GM13976 (cell line): ENCODE results near the gene APOB.

Experiments
- DNase-seq: peaks from one replicate; pipeline ENCODE4 v3.0.0; 2012; ENCODE audit warnings: low spot score
- in situ Hi-C: fragments of 300-500 bp; cut with MboI; formaldehyde crosslinking; loops from one replicate; pipeline ENCODE4 v1.12.0; 2022; ENCODE audit warnings: low sequenced_read_pairs, mixed read lengths, inconsistent platforms; ENCODE audit not compliant: unreplicated experiment
- TF ChIP-seq, protein P1 (sequence below): IDR thresholded peaks from 2 replicates; pipeline ENCODE4 v1.5.1; 2012; ENCODE audit warnings: borderline replicate concordance, mild to moderate bottlenecking; ENCODE audit not compliant: insufficient read depth; ENCODE audit errors: extremely low read depth, missing control alignments, control extremely low read depth

Gene APOB

DNA sequence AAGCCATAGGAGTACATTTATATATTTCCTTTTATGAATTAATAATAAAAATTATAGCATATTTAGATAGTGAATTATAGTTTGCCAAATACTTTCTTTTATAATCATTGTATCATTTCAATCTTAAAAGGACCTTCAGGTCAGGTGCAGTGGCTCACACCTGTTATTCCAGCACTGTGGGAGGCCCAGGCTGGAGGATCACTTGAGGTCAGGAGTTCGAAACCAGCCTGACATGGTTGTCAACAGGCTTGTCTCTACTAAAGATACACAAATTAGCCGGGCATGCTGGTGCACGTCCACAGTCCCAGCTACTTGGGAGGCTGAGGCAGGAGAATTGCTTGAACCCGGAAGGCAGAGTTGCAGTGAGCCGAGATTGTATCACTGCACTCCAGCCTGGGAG lies 19.7 kb downstream of the APOB start:
- TF ChIP-seq, protein P1, sequence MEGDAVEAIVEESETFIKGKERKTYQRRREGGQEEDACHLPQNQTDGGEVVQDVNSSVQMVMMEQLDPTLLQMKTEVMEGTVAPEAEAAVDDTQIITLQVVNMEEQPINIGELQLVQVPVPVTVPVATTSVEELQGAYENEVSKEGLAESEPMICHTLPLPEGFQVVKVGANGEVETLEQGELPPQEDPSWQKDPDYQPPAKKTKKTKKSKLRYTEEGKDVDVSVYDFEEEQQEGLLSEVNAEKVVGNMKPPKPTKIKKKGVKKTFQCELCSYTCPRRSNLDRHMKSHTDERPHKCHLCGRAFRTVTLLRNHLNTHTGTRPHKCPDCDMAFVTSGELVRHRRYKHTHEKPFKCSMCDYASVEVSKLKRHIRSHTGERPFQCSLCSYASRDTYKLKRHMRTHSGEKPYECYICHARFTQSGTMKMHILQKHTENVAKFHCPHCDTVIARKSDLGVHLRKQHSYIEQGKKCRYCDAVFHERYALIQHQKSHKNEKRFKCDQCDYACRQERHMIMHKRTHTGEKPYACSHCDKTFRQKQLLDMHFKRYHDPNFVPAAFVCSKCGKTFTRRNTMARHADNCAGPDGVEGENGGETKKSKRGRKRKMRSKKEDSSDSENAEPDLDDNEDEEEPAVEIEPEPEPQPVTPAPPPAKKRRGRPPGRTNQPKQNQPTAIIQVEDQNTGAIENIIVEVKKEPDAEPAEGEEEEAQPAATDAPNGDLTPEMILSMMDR: no peak
- in situ Hi-C loops: no loop called here
- DNase-seq: no peak

DNA sequence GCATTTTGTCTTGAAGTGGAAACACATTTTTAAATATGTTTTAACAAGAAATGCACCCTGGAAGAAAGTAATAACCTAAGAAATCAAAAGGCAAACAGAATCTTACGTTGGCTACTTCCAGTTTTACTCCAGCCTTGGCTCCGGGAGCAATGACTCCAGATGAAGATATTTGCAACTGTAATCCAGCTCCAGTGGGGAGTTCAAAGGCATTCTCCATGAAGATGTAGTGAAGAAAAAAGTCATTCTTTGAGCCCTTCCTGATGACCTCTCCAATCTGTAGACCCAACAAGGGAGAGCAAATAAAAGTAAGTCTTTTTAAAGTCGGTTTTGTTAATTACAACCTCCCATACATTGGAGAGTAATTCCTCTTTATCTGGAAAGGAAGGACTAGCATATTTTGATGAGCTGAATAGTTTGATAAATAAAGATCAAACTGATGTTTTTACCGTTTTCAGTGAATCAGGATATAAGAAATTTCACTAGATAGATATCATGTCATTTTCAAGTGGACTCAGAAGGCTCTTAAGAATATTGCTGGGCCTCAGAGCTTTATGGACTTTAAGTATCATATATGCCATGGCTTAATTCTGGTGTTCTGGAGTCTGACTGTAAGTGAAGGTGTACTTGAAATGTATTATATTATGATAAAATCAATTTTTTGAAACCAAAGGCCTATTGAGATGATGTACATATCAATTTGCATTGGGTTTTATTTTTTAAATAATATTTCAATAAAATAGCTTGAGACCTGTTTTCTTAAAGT lies 20.3 kb downstream of the APOB start:
- in situ Hi-C loops: no loop called here
- TF ChIP-seq, protein P1: no peak
- DNase-seq: no peak

DNA sequence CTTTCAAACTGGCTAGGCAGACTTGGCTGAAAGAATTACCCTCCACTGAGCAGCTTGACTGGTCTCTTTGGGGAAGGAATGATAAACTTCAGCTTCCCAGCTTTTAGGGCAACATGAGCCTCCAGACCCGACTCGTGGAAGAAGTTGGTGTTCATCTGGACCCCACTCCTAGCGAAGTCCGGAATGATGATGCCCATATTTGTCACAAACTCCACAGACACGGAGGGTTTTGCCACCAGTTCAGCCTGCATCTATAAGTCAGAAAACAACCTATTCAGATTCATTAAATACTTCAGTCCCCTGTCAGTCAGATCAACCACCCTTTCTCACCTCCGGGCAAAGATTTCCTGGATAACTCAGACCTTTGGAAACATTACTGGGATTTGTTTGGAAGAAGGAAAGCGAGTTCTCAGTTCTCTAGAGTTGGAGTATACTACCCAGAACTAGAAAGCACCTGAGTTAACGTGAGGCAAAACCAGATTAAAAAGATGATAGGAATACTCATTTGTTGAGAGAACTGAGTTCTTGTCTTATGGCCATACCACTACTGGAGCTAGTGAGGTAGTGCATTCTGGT lies 21.0 kb downstream of the APOB start:
- in situ Hi-C loops: no loop called here
- TF ChIP-seq, protein P1: no peak
- no peak for DNase-seq

DNA sequence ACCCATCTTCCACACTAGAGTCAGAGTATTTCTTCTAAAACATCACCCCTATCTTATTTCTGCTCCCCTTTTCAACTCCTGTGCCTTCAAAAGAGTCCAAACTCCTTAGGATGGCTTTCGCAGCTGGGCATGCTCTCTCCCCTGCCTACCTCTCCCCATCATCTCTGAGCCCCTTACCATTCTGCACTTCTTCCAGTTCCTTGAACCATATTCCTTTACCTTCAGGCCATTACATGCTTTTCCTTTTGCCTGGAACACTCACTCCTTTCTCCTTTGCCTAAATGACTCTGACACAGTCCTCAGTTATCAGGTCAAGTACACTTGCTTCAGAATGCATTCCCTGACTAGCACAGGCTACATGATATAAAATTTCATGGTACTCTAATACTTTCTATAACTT lies 22.4 kb downstream of the APOB start:
- in situ Hi-C loops: no loop called here
- no peak for DNase-seq
- TF ChIP-seq, protein P1: no peak

DNA sequence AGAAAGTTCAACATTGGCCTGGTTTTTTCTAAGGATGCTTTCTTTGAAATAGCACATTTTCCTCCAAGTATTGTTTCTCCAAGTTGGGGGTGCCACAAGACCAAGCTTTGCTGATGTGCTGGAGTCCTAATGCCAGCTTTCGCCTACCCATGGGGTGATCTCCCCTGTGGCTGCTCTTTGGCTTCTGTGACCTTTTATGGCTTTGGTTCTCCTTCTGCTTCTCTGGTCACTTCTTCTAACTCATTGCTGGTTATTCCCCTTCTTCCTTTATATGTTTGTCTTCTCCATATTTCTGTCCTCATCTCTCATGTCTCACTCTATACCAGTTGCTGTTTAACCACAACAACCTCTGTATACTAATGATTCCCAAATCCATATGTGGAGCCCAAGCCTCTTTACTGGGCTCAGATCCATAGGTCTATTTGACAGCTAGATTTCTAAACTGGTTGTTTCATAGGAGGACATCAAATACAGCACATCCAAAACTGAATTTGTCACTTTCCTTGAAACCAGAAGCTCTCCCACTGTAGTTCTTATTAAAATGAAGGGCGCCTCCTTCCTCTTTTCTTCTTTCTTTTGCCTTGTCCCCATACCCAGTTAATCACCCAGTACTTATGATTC lies 23.1 kb downstream of the APOB start:
- in situ Hi-C loops: no loop called here
- TF ChIP-seq, protein P1: no peak

DNA sequence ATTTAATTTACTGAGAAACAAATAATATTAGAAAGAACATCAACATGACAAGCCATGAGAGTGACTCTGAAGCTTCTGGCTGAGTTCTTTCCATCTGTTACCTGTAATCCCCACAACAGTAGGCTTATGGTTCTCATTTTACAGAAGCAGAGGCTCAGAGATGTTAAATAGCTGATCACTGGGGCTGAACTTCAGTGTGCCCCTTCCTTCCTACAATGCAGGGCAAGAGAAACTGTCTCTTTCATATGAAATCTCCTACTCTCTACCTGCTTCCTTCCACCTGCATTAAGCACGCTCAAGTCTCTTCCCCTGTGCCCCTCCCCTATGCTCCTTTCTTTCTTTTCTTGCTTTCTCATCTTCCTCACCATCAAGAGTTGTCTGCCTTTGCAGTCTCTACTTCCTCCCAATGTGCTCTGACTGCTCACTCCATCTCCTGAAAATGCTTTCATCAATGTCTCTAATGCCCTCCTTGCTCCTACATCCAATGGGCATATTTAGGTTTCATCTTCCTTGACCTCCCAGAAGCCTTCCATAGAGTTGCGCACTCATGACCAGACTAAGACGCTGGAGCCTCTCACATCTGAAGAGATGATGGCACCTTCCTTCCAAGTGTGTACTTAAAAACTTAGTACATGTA lies 23.7 kb downstream of the APOB start:
- DNase-seq: no peak
- TF ChIP-seq, protein P1: no peak

More for the DNA sequence above, 23.1 kb downstream of the APOB start:
- DNase-seq: no peak

More for the DNA sequence above, 23.7 kb downstream of the APOB start:
- in situ Hi-C loops: no loop called here
